HL-60 (cell line): Measurements from ENCODE around the gene FGF12.

Source experiments
- CTCF ChIP-seq: IDR thresholded peaks from one replicate; pipeline ENCODE4 v1.5.1; 2011; ENCODE audit warnings: low read length, control low read depth, inconsistent platforms; ENCODE audit not compliant: insufficient read depth
- GABPA ChIP-seq: IDR thresholded peaks from 2 replicates; pipeline ENCODE4 v1.6.1; 2012; ENCODE audit warnings: low read depth
- POLR2AphosphoS5 ChIP-seq: IDR thresholded peaks from 2 replicates; pipeline ENCODE4 v1.6.1; 2012; ENCODE audit warnings: low read depth
- REST ChIP-seq: IDR thresholded peaks from 2 replicates; pipeline ENCODE4 v1.6.1; 2012; ENCODE audit warnings: low read depth; ENCODE audit not compliant: insufficient replicate concordance
- SPI1 ChIP-seq: IDR thresholded peaks from 2 replicates; pipeline ENCODE4 v1.6.1; 2012; ENCODE audit warnings: low read depth, mild to moderate bottlenecking, borderline replicate concordance

DNA sequence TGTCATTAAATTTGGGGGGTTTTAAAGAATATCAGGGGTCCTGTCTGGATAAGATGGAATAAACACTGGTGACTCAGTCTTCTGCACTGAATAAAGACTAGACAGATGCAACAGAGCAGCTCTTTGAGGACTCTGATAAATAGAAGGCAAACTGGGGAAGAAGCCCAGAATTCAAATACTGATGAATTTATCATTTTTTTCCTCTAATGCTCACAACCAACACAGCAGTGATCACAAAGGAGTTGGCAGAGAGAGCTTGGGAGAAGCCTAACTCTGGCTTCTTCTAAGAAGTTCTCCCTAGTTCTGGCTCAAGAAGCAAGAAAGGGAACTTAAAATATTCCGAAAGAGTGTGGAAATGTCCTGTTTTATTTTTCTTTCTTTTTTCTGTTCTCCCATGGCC is 597.8 kb downstream of the FGF12 start:
- no peak for TF ChIP-seq CTCF
- TF ChIP-seq POLR2AphosphoS5, result no peak
- TF ChIP-seq REST, result no peak
- TF ChIP-seq GABPA, result no peak
- TF ChIP-seq SPI1, result no peak
